Testis (tissue), 3 donors: ENCODE results near the gene SH2D6. TPM values are rescaled to one million over a fixed set of nuclear protein-coding genes. Genes with fewer than 3 reads are reported as not detected.

Experiments
- DNase-seq: peaks from one replicate; pipeline ENCODE4 v3.0.0-alpha.2; 2019
- H3K27ac ChIP-seq, 2 donors: fragments of 200-600 bp; sonication (generic); one replicate each; pipeline ENCODE4 v1.5.1; 2019
- H3K27me3 ChIP-seq: fragments of 200-600 bp; sonication (generic); one replicate; pipeline ENCODE4 v1.5.1; 2019
- H3K36me3 ChIP-seq: fragments of 200-600 bp; sonication (generic); one replicate; pipeline ENCODE4 v1.5.1; 2017; ENCODE audit warnings: low read depth; ENCODE audit errors: missing control alignments
- H3K4me1 ChIP-seq: fragments of 200-600 bp; sonication (generic); one replicate; pipeline ENCODE4 v1.5.1; 2019
- H3K4me3 ChIP-seq, 2 donors: fragments of 200-600 bp; sonication (generic); one replicate each; pipeline ENCODE4 v1.5.1; 2017 to 2019
- H3K9me3 ChIP-seq: fragments of 200-600 bp; sonication (generic); one replicate; pipeline ENCODE4 v1.5.1; 2017
- POLR2A ChIP-seq: fragments of 450-650 bp; IDR thresholded peaks from one replicate; pipeline ENCODE4 v1.6.1; 2017; ENCODE audit warnings: antibody characterized with exemption, mild to moderate bottlenecking, moderate library complexity
- WGBS, 2 donors: methylation state at CpG; one replicate each; pipeline ENCODE4 v1.1.5; 2018; 5-methylcytosine and 5-hydroxymethylcytosine counted together
- intact Hi-C: fragments of 100-400 bp; cut with DNase I; formaldehyde crosslinking; loops from one replicate; pipeline ENCODE4 v1.15.1; 2023; ENCODE audit warnings: low total_unique reads
- polyA plus RNA-seq: library from polyadenylated mRNA; stranded (reverse); fragments of 350-450 nt; fragmentation: Illumina TruSeq; extraction: RNeasy Lipid Tissue Mini Kit (QIAGEN cat#74804); gene quantifications from one replicate; pipeline ENCODE4 v1.2.3, GENCODE V29; 2014; ENCODE audit warnings: low read depth, low replicate concordance; ENCODE audit not compliant: insufficient read depth
- total RNA-seq, 2 donors: library from RNA; depleted of rRNA; stranded (reverse); fragments of >200 nt; gene quantifications; one replicate each; pipeline ENCODE4 v1.2.3, GENCODE V29; 2016
- TF ChIP-seq, protein P1 (sequence below), 3 experiments: fragments of 450-650 bp in 2 of 3; fragments of 200-600 bp in 1 of 3; sonication (generic) in 1 of 3; IDR thresholded peaks; one replicate each; pipeline ENCODE4 v1.5.1; 2016 to 2019; ENCODE audit warnings: antibody characterized with exemption in 3 of 3, mild to moderate bottlenecking in 2 of 3, moderate library complexity in 1 of 3

Gene SH2D6
- total and polyA plus RNA-seq, 3 donors from 2014 or later: 11.2 to 15.9 (median 13.6) TPM

DNA sequence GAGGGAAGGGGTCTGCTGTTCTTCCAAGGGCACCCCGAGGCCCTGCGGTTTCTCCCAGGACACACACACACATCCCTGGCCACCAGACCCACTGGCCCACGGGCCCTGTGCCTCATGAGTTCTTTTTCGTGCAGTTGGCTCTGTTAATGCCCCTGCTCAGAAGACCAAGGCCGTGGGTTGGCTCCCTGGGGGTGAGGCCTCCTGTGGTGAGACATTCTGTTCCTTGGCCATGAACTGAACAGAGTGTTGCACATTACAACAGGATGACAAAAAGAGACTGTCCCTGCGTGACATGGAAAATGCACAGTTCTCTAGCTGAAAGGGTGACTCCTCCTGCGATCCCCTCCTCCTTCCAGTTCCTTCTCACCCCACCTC is 30.7 kb downstream of the SH2D6 start:
- TF ChIP-seq, protein P1, sequence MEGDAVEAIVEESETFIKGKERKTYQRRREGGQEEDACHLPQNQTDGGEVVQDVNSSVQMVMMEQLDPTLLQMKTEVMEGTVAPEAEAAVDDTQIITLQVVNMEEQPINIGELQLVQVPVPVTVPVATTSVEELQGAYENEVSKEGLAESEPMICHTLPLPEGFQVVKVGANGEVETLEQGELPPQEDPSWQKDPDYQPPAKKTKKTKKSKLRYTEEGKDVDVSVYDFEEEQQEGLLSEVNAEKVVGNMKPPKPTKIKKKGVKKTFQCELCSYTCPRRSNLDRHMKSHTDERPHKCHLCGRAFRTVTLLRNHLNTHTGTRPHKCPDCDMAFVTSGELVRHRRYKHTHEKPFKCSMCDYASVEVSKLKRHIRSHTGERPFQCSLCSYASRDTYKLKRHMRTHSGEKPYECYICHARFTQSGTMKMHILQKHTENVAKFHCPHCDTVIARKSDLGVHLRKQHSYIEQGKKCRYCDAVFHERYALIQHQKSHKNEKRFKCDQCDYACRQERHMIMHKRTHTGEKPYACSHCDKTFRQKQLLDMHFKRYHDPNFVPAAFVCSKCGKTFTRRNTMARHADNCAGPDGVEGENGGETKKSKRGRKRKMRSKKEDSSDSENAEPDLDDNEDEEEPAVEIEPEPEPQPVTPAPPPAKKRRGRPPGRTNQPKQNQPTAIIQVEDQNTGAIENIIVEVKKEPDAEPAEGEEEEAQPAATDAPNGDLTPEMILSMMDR (IDR thresholded peaks at IDR 0.05): no peak
- no peak for TF ChIP-seq POLR2A
- 49 to 55% methylated on average over 7 of the region's 7 CpGs for WGBS, 2 donors
- H3K27ac ChIP-seq: peak overlapping the region; percentile 78 to 89
- no peaks in the 10 kb centered on the region for H3K36me3 ChIP-seq
- no peaks in the 10 kb centered on the region for H3K9me3 ChIP-seq
- no peak overlapping the region for H3K4me3 ChIP-seq
- intact Hi-C loops: no loop called here
- peak; percentile 54 for DNase-seq
- H3K27me3 ChIP-seq: no peaks in the 10 kb centered on the region
- peaks cover 52% of the 10 kb centered on the region for H3K4me1 ChIP-seq

- Histone ChIP-seq H3K4me3 (no peak overlapping the region), H3K27me3 (no peaks in the 10 kb centered on the region), H3K9me3 (no peaks in the 10 kb centered on the region), H3K36me3 (no peaks in the 10 kb centered on the region), H3K4me1 (peaks cover 26% of the 10 kb centered on the region), H3K27ac (no peak overlapping the region)
- no peak for DNase-seq
- intact Hi-C loops: no loop called here
- no peak for TF ChIP-seq POLR2A
- TF ChIP-seq, protein P1 (IDR thresholded peaks at IDR 0.05): no peak
- 81 to 92% methylated on average over 1 of the region's 1 CpG for WGBS, 2 donors
Observed at GRCh38 chr2:85452237-85452636, 33.7 kb downstream of the SH2D6 start.

GRCh38 chr2:85453571-85453970 is 35.1 kb downstream of the SH2D6 start:
- Histone ChIP-seq H3K27me3 (no peaks in the 10 kb centered on the region), H3K4me1 (peaks cover 13% of the 10 kb centered on the region), H3K27ac (no peak overlapping the region), H3K9me3 (no peaks in the 10 kb centered on the region), H3K4me3 (no peak overlapping the region), H3K36me3 (no peaks in the 10 kb centered on the region)
- intact Hi-C loops: no loop called here
- 84 to 94% methylated on average over 7 of the region's 7 CpGs for WGBS, 2 donors
- TF ChIP-seq POLR2A: no peak
- TF ChIP-seq, protein P1 (IDR thresholded peaks at IDR 0.05): no peak
- no peak for DNase-seq

DNA sequence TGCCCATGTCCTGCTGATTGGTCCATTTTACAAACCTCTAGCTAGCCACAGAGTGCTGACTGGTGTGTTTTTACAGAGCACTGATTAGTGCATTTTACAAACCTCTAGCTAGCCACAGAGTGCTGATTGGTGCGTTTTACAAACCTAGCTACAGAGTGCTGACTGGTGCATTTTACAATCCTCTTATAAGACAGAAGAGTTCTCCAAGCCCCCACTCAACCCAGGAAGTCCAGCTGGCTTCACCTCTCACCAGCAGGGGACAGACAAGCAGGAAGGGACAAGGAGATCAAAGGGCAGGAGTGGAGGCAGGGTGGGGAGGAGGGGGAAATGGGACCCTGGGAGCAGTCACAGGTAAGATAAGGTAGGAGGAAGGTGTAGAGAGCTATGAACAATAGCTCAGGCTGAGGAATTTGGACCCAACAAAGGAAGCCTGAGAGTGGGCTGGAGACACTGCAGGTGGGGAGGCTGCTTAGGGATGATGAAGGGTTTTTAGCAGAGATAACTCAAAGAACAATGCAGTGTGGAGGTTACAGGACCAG is 37.1 kb downstream of the SH2D6 start:
- 80% methylated on average over 1 of the region's 1 CpG; no CpG with 5 or more reads in 1 of the 2 donors for WGBS, 2 donors
- no peaks in the 10 kb centered on the region for H3K4me1 ChIP-seq
- no peaks in the 10 kb centered on the region for H3K36me3 ChIP-seq
- intact Hi-C loops: no loop called here
- DNase-seq: no peak
- H3K9me3 ChIP-seq: no peaks in the 10 kb centered on the region
- no peak overlapping the region for H3K27ac ChIP-seq
- H3K4me3 ChIP-seq: no peak overlapping the region
- no peaks in the 10 kb centered on the region for H3K27me3 ChIP-seq
- TF ChIP-seq, protein P1 (IDR thresholded peaks at IDR 0.05): no peak

DNA sequence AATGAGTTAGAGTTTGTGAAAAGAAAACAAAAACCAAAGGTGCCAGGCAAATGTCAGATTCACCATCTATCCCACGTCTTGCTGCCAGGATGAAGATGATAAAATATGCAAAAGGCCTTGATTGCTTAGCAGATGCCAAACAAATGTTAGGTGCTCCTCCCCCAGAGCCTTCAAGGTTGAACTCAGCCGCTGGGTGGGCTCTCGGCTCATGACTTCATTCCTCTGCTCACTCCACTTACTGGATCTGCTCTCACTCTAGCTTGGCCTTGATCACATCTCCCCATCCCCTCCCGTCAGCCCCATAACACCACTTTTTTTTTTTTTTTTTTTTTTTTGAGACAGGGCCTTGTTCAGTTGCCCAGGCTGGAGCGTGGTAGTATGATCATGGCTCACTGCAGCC is 38.5 kb downstream of the SH2D6 start:
- H3K27ac ChIP-seq: no peak overlapping the region
- WGBS, 2 donors: 58 to 59% methylated on average over 5 of the region's 5 CpGs
- TF ChIP-seq, protein P1 (IDR thresholded peaks at IDR 0.05): no peak
- no peak for TF ChIP-seq POLR2A

More for the DNA sequence above, 38.5 kb downstream of the SH2D6 start:
- no peaks in the 10 kb centered on the region for H3K4me1 ChIP-seq
- no peak for DNase-seq
- intact Hi-C loops: no loop called here
- H3K4me3 ChIP-seq: no peak overlapping the region
- H3K27me3 ChIP-seq: no peaks in the 10 kb centered on the region
- H3K9me3 ChIP-seq: no peaks in the 10 kb centered on the region
- H3K36me3 ChIP-seq: no peaks in the 10 kb centered on the region
